ENCODE data around the gene ATL2.
"Not testable (repeated sequence)": the region's sequence is repeated elsewhere in the genome, so short reads cannot be mapped to it uniquely, and the experiment has no call there.

DNA sequence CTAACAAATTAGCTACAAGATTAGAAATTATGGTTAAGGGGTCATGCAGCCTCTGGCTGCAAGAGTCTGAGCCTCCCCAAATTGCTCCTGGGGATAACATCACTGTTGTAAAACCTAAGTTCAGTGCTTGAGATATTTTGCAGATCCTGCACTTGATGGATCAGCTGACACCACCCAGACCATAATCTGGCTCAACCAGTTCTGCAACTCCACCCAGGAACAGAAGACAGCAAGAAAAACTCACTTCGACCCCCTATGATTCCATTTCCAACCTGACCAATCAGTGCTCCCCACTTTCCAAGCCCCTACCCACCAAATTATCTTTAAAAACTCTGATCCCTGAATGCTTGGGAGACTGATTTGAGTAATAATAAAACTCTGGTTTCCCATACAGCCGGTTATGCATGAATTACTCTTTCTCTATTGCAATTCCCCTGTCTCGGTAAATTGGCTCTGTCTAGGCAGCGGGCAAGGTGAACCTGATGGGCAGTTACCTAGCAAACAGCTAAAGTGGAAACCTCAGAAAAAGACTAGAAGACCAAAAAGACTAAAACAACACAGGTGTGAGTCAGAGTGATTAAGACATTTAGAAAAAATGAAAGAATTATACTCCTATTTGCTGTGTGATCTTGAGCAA is 35.3 kb upstream of the ATL2 start:
- not testable (repeated sequence) for TF ChIP-seq CTCF, POLR2A (IDR thresholded peaks at IDR 0.05)

Data from tibial nerve (tissue), 3 donors.